Psoas muscle (tissue), 8 donors: ENCODE data around the gene ARL2BP. TPM values are rescaled to one million over a fixed set of nuclear protein-coding genes. Genes with fewer than 3 reads are reported as not detected.
"Not testable (repeated sequence)": the region's sequence is repeated elsewhere in the genome, so short reads cannot be mapped to it uniquely, and the experiment has no call there.

Experiments used
- ATAC-seq, 4 donors: fragments of 200-7000 bp; cut with Tn5 transposase; one replicate each; pipeline ENCODE4 v1.9.1; 2020; ENCODE audit warnings: moderate library complexity in 3 of 4, mild to moderate bottlenecking in 2 of 4
- DNase-seq, 2 donors: peaks; one replicate each; pipeline ENCODE4 v3.0.0-alpha.2; 2020
- H3K27ac ChIP-seq: fragments of 200-600 bp; one replicate; pipeline ENCODE4 v1.8.0; 2022
- H3K27me3 ChIP-seq, 3 donors: fragments of 200-600 bp in 1 of 3; one replicate each; pipeline versions ENCODE4 v1.6.1 to v1.8.0; 2013 to 2022; ENCODE audit warnings: low read length in 2 of 3, mild to moderate bottlenecking in 2 of 3, moderate library complexity in 1 of 3; ENCODE audit not compliant: insufficient read depth in 3 of 3
- H3K36me3 ChIP-seq, 2 donors: fragments of 200-600 bp in 1 of 2; one replicate each; pipeline versions ENCODE4 v1.6.1 to v1.8.0; 2013 to 2022; ENCODE audit warnings: low read depth in 1 of 2, mild to moderate bottlenecking in 1 of 2, moderate library complexity in 1 of 2; ENCODE audit not compliant: insufficient read depth in 1 of 2
- H3K4me1 ChIP-seq: fragments of 200-600 bp; one replicate; pipeline ENCODE4 v1.8.0; 2022
- H3K4me3 ChIP-seq: fragments of 200-600 bp; one replicate; pipeline ENCODE4 v1.8.0; 2022; ENCODE audit warnings: mild to moderate bottlenecking
- H3K9me3 ChIP-seq: fragments of 200-600 bp; one replicate; pipeline ENCODE4 v1.8.0; 2022
- WGBS, 3 donors: extraction: QIAGEN DNeasy Blood & Tissue Kit; methylation state at CpG; one replicate each; pipeline versions ENCODE4 v1.1.6 to v1.1.7; 2013; 5-methylcytosine and 5-hydroxymethylcytosine counted together
- intact Hi-C, 2 donors: fragments of 100-400 bp; cut with DNase I; formaldehyde crosslinking; loops; one replicate each; pipeline versions ENCODE4 v1.11.0 to v1.14.2; 2022
- long read RNA-seq, 2 donors: library from polyadenylated mRNA; unstranded; transcript quantifications; one replicate each; pipeline ENCODE4 v2.0.0, GENCODE V29; 2021
- polyA plus RNA-seq, 3 donors: library from polyadenylated mRNA; stranded (reverse); fragments of 200-250 nt; gene quantifications; one replicate each; pipeline ENCODE4 v1.2.3, GENCODE V29; 2013
- total RNA-seq, 4 donors: library from RNA; stranded (reverse); fragmentation: NEBNext Ultra II Directional in 2 of 4; extraction: Animal tissue kit (Norgen Biotek cat#: 25700) in 2 of 4; gene quantifications; one replicate each; pipeline versions ENCODE4 v1.2.1 to v1.2.4, GENCODE V29; 2021 to 2023
- TF ChIP-seq, protein P1 (sequence below): fragments of 200-600 bp; IDR thresholded peaks from one replicate; pipeline ENCODE4 v1.8.0; 2022; ENCODE audit warnings: antibody characterized with exemption
- donor health status: healthy with polysubstance abuse.
- donor health status: DM: no; HTN: no; CAD: no; lungs with moderate emphysema.
- donor health status: Bipolar disorder and iron deficiency.
- donor health status: healthy.
- donor health status: DM: yes; HTN: yes; CAD: no.
- donor health status: DM: no; HTN: no; CAD: no.
- donor health status: DM: no; HTN: no; CAD: no.
- donor health status: DM: yes; HTN: yes; CAD: no.

Gene ARL2BP
- total RNA-seq (10 to 100 TPM; 25.2 to 39.9 (median 29.2) TPM), polyA plus RNA-seq (10 to 100 TPM; 47.9 to 88.3 (median 53.3) TPM)
- long read RNA-seq, donor 1, transcript ARL2BP-201 (6 exons, 2,130 nt) = major isoform, 22 of 27 reads
- long read RNA-seq, donor 1, partial matches to known transcripts = 1 of 27 reads
- long read RNA-seq, donor 1, other reads (novel, unspliced or antisense) = 4 of 27 reads
- long read RNA-seq, donor 2, transcript ARL2BP-201 (6 exons, 2,130 nt) = major isoform, 56 of 59 reads
- long read RNA-seq, donor 2, partial matches to known transcripts = 0 of 59 reads
- long read RNA-seq, donor 2, other reads (novel, unspliced or antisense) = 2 of 59 reads

DNA sequence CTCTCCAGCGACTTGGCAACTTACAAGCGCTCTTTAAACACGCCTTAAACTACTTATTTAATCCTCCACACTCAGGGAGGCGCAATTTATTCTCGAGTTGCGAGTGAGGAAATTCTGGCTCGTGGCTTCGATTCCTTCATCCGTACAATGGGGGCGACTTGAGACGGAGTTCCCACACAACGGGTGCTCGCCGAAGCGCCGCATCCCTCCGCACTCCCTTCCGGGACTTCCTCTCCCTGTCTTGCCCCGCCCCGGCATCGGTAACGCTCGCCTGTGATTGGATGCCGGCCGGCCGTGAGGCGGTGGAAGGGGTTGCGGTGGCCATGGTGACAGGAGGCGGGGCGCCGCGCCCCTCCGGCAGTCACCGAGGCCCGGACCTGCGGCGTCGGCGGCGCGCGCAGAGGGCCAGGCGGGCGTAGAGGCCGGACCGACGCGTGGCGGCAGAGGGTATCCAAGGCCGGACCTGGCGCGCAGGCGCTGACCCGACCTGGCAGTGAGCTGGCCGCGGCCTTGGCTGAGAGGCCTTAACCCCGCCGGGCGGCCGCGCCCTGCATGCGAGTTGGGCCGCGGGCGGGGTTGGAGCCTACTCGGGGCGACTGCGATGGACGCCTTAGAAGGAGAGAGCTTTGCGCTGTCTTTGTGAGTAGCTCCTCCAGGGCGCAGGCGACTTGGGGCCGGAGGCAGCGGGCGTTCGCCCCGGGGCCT lies at the start of gene ARL2BP:
Gene ARL2BP (plus strand): TSS at position 493 of the 705 bp plus-strand sequence. CDS start 109 bp downstream, at position 602.
- peak within 1 kb of the TSS; percentile 87 for H3K27ac ChIP-seq
- 0% methylated on average over 60 to 77 of the region's 77 CpGs for WGBS, 3 donors
- H3K4me3 ChIP-seq = peak within 1 kb of the TSS; percentile 87
- no peaks in the 10 kb centered on the region for H3K27me3 ChIP-seq
- TF ChIP-seq, protein P1, sequence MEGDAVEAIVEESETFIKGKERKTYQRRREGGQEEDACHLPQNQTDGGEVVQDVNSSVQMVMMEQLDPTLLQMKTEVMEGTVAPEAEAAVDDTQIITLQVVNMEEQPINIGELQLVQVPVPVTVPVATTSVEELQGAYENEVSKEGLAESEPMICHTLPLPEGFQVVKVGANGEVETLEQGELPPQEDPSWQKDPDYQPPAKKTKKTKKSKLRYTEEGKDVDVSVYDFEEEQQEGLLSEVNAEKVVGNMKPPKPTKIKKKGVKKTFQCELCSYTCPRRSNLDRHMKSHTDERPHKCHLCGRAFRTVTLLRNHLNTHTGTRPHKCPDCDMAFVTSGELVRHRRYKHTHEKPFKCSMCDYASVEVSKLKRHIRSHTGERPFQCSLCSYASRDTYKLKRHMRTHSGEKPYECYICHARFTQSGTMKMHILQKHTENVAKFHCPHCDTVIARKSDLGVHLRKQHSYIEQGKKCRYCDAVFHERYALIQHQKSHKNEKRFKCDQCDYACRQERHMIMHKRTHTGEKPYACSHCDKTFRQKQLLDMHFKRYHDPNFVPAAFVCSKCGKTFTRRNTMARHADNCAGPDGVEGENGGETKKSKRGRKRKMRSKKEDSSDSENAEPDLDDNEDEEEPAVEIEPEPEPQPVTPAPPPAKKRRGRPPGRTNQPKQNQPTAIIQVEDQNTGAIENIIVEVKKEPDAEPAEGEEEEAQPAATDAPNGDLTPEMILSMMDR = peak; percentile 5
- DNase-seq (peak; percentile 99), ATAC-seq (peak; percentile 98 to 99 (median 99))
- H3K4me1 ChIP-seq = peaks cover 8% of the 10 kb centered on the region
- intact Hi-C loops = loop anchor here (5.0 kb wide), 2 partner anchors 52 to 58 kb away; partner anchors contain the start of genes PSME3IP1 (in 2 of the 2) and RSPRY1 (in 2 of the 2)
- peaks cover 3 to 45% of the 10 kb centered on the region in 2 donors for H3K36me3 ChIP-seq
- no peaks in the 10 kb centered on the region for H3K9me3 ChIP-seq

DNA sequence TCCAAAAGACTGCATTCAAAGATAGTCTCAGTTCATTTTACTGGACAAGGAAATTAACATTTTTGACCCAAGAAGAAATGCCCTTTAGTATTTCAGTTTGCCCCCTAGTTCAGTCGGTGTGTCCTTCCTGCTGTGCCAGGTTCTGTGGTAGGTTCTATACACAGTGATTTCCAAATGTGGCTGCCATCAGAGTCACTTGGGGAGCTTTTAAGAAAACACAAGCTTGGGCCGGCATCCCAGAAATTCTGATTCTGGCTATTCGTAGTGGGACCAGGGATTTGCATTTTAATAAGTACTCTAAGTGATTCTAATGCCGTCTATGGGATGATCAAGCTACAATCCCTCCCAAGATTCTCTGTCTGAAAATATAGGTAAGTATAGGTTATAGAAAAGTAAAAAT lies 48.8 kb upstream of the ARL2BP start:
- Histone ChIP-seq H3K9me3 (no peaks in the 10 kb centered on the region), H3K4me1 (peaks cover 25% of the 10 kb centered on the region), H3K27ac (no peak overlapping the region), H3K27me3 (no peaks in the 10 kb centered on the region), H3K36me3 (no peaks in the 10 kb centered on the region), H3K4me3 (no peak overlapping the region)
- DNase-seq (no peak), ATAC-seq (no peak)
- intact Hi-C loops = no loop called here
- TF ChIP-seq, protein P1 = no peak
- 73 to 77% (median 73%) methylated on average over 4 of the region's 4 CpGs for WGBS, 3 donors

DNA sequence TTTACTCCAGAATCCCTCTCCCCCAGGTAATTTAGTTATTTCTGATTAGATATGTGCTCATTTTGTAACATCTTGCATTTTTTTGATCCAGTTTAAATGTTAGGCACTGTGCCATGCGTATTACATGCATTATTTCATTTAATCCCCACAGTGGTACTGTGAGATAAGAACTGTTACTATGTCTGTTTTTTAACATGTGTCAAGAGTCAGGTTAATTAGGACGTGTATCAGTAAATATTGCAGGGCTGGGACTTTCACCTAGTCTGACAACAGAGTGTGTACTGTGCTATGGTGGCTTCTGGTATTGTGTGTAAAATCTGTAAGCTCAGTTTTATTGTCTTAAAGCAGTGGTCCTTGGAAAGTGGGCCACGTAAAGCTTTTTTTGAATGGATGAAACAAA lies 48.3 kb upstream of the ARL2BP start:
- intact Hi-C loops = no loop called here
- Histone ChIP-seq H3K4me1 (peaks cover 20% of the 10 kb centered on the region), H3K36me3 (no peaks in the 10 kb centered on the region), H3K27me3 (no peaks in the 10 kb centered on the region), H3K4me3 (no peak overlapping the region), H3K9me3 (no peaks in the 10 kb centered on the region), H3K27ac (no peak overlapping the region)
- TF ChIP-seq, protein P1 = no peak
- WGBS, 3 donors = 84 to 89% (median 86%) methylated on average over 3 of the region's 3 CpGs
- no peak for DNase-seq
- no peak for ATAC-seq

DNA sequence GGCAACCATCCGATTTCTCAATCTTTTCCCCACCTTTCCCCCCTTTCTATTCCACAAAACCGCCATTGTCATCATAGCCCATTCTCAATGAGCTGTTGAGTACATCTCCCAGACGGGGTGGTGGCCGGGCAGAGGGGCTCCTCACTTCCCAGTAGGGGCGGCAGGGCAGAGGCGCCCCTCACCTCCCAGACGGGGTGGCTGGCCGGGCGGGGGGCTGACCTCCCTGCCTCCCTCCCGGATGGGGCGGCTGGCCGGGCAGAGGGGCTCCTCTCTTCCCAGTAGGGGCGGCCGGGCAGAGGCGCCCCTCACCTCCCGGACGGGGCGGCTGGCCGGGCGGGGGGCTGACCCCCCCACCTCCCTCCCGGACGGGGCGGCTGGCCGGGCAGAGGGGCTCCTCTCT lies 44.7 kb upstream of the ARL2BP start:
- H3K27ac ChIP-seq, H3K9me3 ChIP-seq, H3K27me3 ChIP-seq, H3K4me3 ChIP-seq, H3K4me1 ChIP-seq, ATAC-seq, DNase-seq, intact Hi-C loops: not testable (repeated sequence)
- H3K36me3 ChIP-seq = peaks cover 0 to 11% of the 10 kb centered on the region in 2 donors
- WGBS, 3 donors = 98 to 99% (median 99%) methylated on average over 10 to 11 of the region's 24 CpGs

DNA sequence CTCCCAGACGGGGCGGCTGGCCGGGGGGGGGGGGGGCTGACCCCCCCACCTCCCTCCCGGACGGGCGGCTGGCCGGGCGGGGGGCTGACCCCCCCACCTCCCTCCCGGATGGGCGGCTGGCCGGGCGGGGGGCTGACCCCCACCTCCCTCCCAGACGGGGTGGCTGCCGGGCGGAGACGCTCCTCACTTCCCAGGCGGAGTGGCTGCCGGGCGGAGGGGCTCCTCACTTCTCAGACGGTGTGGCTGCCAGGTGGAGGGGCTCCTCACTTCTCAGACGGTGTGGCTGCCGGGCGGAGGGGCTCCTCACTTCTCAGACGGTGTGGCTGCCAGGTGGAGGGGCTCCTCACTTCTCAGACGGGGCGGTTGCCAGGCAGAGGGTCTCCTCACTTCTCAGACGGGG lies 44.1 kb upstream of the ARL2BP start:
- DNase-seq, H3K27ac ChIP-seq, H3K4me3 ChIP-seq, intact Hi-C loops, H3K27me3 ChIP-seq, H3K4me1 ChIP-seq, H3K9me3 ChIP-seq, ATAC-seq: not testable (repeated sequence)
- 90 to 95% (median 92%) methylated on average over 14 to 26 of the region's 27 CpGs for WGBS, 3 donors
- H3K36me3 ChIP-seq = peaks cover 0 to 17% of the 10 kb centered on the region in 2 donors
